Loucy (cell line): ENCODE results near the gene KCNT2.

Source experiments
- H2AFZ ChIP-seq: fragments of 200-600 bp; sonication (generic); 2 replicates; pipeline ENCODE4 v1.6.0; 2016; ENCODE audit warnings: antibody characterized with exemption, mild to moderate bottlenecking, low read length, moderate library complexity
- H3F3A ChIP-seq: fragments of 200-600 bp; 2 replicates; pipeline ENCODE4 v1.6.0; 2016; ENCODE audit warnings: antibody characterized with exemption, low read depth, mild to moderate bottlenecking
- H3K27me3 ChIP-seq: fragments of 200-600 bp; sonication (generic); 2 replicates; pipeline ENCODE4 v1.6.1; 2014; ENCODE audit warnings: low read length, mild to moderate bottlenecking; ENCODE audit not compliant: insufficient read depth, poor library complexity, severe bottlenecking
- H3K36me3 ChIP-seq: fragments of 200-600 bp; sonication (generic); 2 replicates; pipeline ENCODE4 v1.6.1; 2016; ENCODE audit warnings: low read length; ENCODE audit not compliant: insufficient read depth
- H3K4me1 ChIP-seq: fragments of 200-600 bp; sonication (generic); 2 replicates; pipeline ENCODE4 v1.5.1; 2014; ENCODE audit warnings: low read length, mild to moderate bottlenecking; ENCODE audit not compliant: insufficient read depth, poor library complexity, severe bottlenecking
- H3K4me2 ChIP-seq: fragments of 200-600 bp; sonication (generic); 2 replicates; pipeline ENCODE4 v1.6.0; 2014; ENCODE audit warnings: antibody characterized with exemption, low read length, low read depth, mild to moderate bottlenecking; ENCODE audit not compliant: poor library complexity, severe bottlenecking
- H3K4me3 ChIP-seq: fragments of 200-600 bp; sonication (generic); 2 replicates; pipeline ENCODE4 v1.5.1; 2014; ENCODE audit warnings: low read length, mild to moderate bottlenecking, mixed read lengths; ENCODE audit not compliant: poor library complexity, severe bottlenecking
- H3K79me2 ChIP-seq: fragments of 200-600 bp; sonication (generic); 2 replicates; pipeline ENCODE4 v1.6.1; 2014; ENCODE audit warnings: low read length; ENCODE audit not compliant: insufficient read depth
- H3K9ac ChIP-seq: fragments of 200-600 bp; sonication (generic); 2 replicates; pipeline ENCODE4 v1.6.0; 2014; ENCODE audit warnings: mild to moderate bottlenecking, low read depth, low read length, moderate library complexity; ENCODE audit not compliant: poor library complexity, severe bottlenecking
- H3K9me2 ChIP-seq: fragments of 200-600 bp; sonication (generic); replicated peaks from 2 replicates; pipeline ENCODE4 v1.6.1; 2016; ENCODE audit warnings: low read depth, low read length, mixed read lengths
- H3K9me3 ChIP-seq: fragments of 200-600 bp; sonication (generic); 2 replicates; pipeline ENCODE4 v1.6.1; 2014; ENCODE audit warnings: mild to moderate bottlenecking, antibody characterized with exemption, low read length, low read depth; ENCODE audit not compliant: insufficient read depth
- H4K20me1 ChIP-seq: fragments of 200-600 bp; sonication (generic); 2 replicates; pipeline ENCODE4 v1.6.0; 2014; ENCODE audit warnings: antibody characterized with exemption, low read length, mild to moderate bottlenecking; ENCODE audit not compliant: insufficient read depth, poor library complexity, severe bottlenecking
- CTCF ChIP-seq: fragments of 200-600 bp; sonication (generic); conservative IDR thresholded peaks from 2 replicates; pipeline ENCODE4 v1.5.1; 2014; ENCODE audit warnings: mild to moderate bottlenecking, antibody characterized with exemption, low read length
- EZH2phosphoT487 ChIP-seq: fragments of 200-600 bp; IDR thresholded peaks from 2 replicates; pipeline ENCODE4 v1.6.1; 2018; ENCODE audit warnings: antibody characterized with exemption, mild to moderate bottlenecking, moderate library complexity, borderline replicate concordance

Gene KCNT2

GRCh38 chr1:196462086-196462485 is 146.2 kb downstream of the KCNT2 start:
- Histone ChIP-seq H3K4me2 (no peak overlapping the region), H2AFZ (no peak overlapping the region), H3K79me2 (no peaks in the 10 kb centered on the region), H3K36me3 (no peaks in the 10 kb centered on the region), H3K9me2 (no peaks in the 10 kb centered on the region), H3K4me3 (no peak overlapping the region), H3K4me1 (no peaks in the 10 kb centered on the region), H3K27me3 (no peaks in the 10 kb centered on the region), H4K20me1 (no peaks in the 10 kb centered on the region), H3K9ac (no peak overlapping the region), H3F3A (no peaks in the 10 kb centered on the region), H3K9me3 (no peaks in the 10 kb centered on the region)
- TF ChIP-seq EZH2phosphoT487 (no peak), CTCF (no peak)

GRCh38 chr1:196461521-196461920 is 146.7 kb downstream of the KCNT2 start:
- TF ChIP-seq CTCF = no peak
- no peak for TF ChIP-seq EZH2phosphoT487
- H3K36me3 ChIP-seq = no peaks in the 10 kb centered on the region
- no peaks in the 10 kb centered on the region for H3K27me3 ChIP-seq
- H3F3A ChIP-seq = no peaks in the 10 kb centered on the region
- H3K9me3 ChIP-seq = no peaks in the 10 kb centered on the region
- no peak overlapping the region for H3K4me3 ChIP-seq
- no peak overlapping the region for H2AFZ ChIP-seq
- no peaks in the 10 kb centered on the region for H3K79me2 ChIP-seq
- H3K4me2 ChIP-seq = no peak overlapping the region
- H3K4me1 ChIP-seq = no peaks in the 10 kb centered on the region
- H4K20me1 ChIP-seq = no peaks in the 10 kb centered on the region
- H3K9me2 ChIP-seq = no peaks in the 10 kb centered on the region
- H3K9ac ChIP-seq = no peak overlapping the region

GRCh38 chr1:196459383-196459782 is 148.9 kb downstream of the KCNT2 start:
- no peak for TF ChIP-seq EZH2phosphoT487
- Histone ChIP-seq H3K4me1 (no peaks in the 10 kb centered on the region), H4K20me1 (no peaks in the 10 kb centered on the region), H3K36me3 (no peaks in the 10 kb centered on the region), H3K9me2 (no peaks in the 10 kb centered on the region), H3K9me3 (no peaks in the 10 kb centered on the region), H3K4me2 (no peak overlapping the region), H3K9ac (no peak overlapping the region), H2AFZ (no peak overlapping the region), H3K4me3 (no peak overlapping the region), H3K27me3 (no peaks in the 10 kb centered on the region), H3K79me2 (no peaks in the 10 kb centered on the region), H3F3A (no peaks in the 10 kb centered on the region)

GRCh38 chr1:196454792-196455191 is 153.4 kb downstream of the KCNT2 start:
- Histone ChIP-seq H3K27me3 (no peaks in the 10 kb centered on the region), H3K9ac (no peak overlapping the region), H3K9me2 (no peaks in the 10 kb centered on the region), H3K36me3 (no peaks in the 10 kb centered on the region), H3K79me2 (no peaks in the 10 kb centered on the region), H3K4me3 (no peak overlapping the region), H4K20me1 (no peaks in the 10 kb centered on the region), H3K9me3 (no peaks in the 10 kb centered on the region), H3K4me2 (no peak overlapping the region), H3K4me1 (no peaks in the 10 kb centered on the region), H3F3A (no peaks in the 10 kb centered on the region), H2AFZ (no peak overlapping the region)
- TF ChIP-seq CTCF = no peak
- TF ChIP-seq EZH2phosphoT487 = no peak
